Calu3 (cell line): ENCODE results near the gene C4B. TPM values are rescaled to one million over a fixed set of nuclear protein-coding genes. Genes with fewer than 3 reads are reported as not detected.
"Not testable (repeated sequence)": the region's sequence is repeated elsewhere in the genome, so short reads cannot be mapped to it uniquely, and the experiment has no call there.

Experiments used
- BruUV-seq: library from RNA; stranded (reverse); fragments of 400-500 nt; replicated peaks from 2 replicates; lab custom pipeline; 2021; lab: Mats Ljungman, UMichigan
- CTCF ChIA-PET: fragments of 300-600 bp; sonication (Branson Sonifier 250); formaldehyde crosslinking; loops from one replicate; lab custom pipeline; 2022; ENCODE audit warnings: antibody characterized with exemption; lab: Charles Lee
- DNase-seq: peaks from one replicate; pipeline ENCODE4 v3.0.0; 2022
- H3K27ac Mint-ChIP-seq: one replicate; pipeline ENCODE4 v1.8.0; 2022; ENCODE audit warnings: mixed read lengths; ENCODE audit not compliant: unreplicated experiment
- H3K27me3 Mint-ChIP-seq: one replicate; pipeline ENCODE4 v1.8.0; 2022; ENCODE audit warnings: mixed read lengths; ENCODE audit not compliant: unreplicated experiment
- H3K36me3 Mint-ChIP-seq: one replicate; pipeline ENCODE4 v1.8.0; 2022; ENCODE audit warnings: mild to moderate bottlenecking, moderate library complexity, mixed read lengths; ENCODE audit not compliant: insufficient read depth, unreplicated experiment
- H3K4me1 Mint-ChIP-seq: one replicate; pipeline ENCODE4 v1.8.0; 2022; ENCODE audit warnings: mild to moderate bottlenecking, low read depth, mixed read lengths; ENCODE audit not compliant: unreplicated experiment
- H3K4me3 Mint-ChIP-seq: one replicate; pipeline ENCODE4 v1.8.0; 2022; ENCODE audit warnings: mild to moderate bottlenecking, low read depth, moderate library complexity, mixed read lengths; ENCODE audit not compliant: unreplicated experiment
- H3K9me3 Mint-ChIP-seq: one replicate; pipeline ENCODE4 v1.8.0; 2022; ENCODE audit warnings: low read depth, mixed read lengths; ENCODE audit not compliant: unreplicated experiment
- intact Hi-C: fragments of 100-400 bp; cut with micrococcal nuclease; formaldehyde crosslinking; loops from one replicate; pipeline ENCODE4 v1.10.0; 2022; ENCODE audit not compliant: unreplicated experiment
- total RNA-seq: library from RNA; stranded (reverse); gene quantifications from 2 replicates; pipeline ENCODE4 v1.2.3, GENCODE V29; 2022

The C4B gene
- total RNA-seq, 1 experiment from 2014 or later, result 7.8 TPM

DNA sequence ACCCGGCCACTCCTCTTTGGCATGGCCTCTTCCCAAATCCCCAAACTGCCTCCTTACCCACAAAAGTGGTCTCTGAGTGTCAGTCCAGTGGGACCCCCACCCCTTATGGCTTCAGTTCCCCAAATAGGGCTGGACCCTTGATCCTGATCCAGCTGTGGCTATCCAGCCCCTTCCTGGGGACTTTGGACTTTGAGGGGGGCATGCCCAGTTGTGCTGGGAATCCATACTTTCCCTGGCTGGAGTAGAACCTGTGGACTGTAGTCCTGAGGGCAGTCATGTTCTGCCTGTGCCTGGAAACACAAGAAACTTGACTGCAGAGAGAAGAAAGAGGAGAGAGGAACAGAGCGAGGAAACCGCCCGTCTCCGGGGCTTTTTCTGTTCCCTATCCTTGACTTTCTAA, 22.5 kb downstream of the C4B start:
- H3K36me3 Mint-ChIP-seq, H3K4me3 Mint-ChIP-seq, CTCF ChIA-PET, H3K4me1 Mint-ChIP-seq, H3K27ac Mint-ChIP-seq, DNase-seq, BruUV-seq, H3K9me3 Mint-ChIP-seq, intact Hi-C loops: not testable (repeated sequence)
- H3K27me3 Mint-ChIP-seq, result peaks cover 13% of the 10 kb centered on the region

DNA sequence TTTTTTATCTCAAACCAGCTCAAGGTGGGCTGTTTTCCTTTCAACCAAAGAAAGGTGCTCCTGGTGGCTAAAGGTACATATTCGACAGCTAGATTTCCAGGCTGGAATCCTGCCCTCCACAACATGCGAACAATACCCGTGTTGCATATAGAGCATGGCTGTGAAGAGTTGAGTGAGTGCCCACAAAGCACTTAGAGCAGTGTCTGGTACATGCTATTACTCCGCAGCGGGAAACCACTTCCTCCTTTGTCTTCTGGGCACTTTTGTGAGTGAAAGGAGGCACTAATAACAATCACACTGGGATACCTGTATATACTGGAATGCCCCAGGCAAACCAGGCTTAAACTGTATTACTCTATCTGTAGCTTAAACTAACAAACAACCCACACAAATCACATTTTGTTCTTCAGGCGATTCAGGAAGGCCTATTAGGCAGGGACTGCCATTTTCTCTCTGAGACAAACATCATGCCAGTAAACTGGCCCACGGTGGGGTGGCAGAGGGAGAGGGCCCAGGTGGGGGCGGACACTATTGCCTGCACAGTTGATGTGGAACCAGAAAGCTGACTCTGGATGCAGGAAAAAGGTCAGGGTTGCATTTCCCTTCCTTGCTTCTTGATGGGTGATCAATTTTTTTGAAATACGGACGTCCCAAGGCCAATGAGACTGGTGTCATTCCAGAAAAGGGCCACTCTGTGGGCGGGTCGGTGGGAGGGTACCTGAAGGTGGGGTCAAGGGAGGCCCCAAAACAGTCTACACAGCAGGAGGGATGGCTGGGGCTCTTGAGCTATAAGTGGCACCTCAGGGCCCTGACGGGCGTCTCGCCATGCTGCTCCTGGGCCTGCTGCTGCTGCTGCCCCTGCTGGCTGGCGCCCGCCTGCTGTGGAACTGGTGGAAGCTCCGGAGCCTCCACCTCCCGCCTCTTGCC, 23.3 kb downstream of the C4B start, which contains the start of gene CYP21A2:
TSS of gene CYP21A2 (plus strand) at position 818 of the 927 bp plus-strand sequence. CDS start at position 826, 8 bp downstream.
- BruUV-seq, H3K4me1 Mint-ChIP-seq, H3K4me3 Mint-ChIP-seq, CTCF ChIA-PET, H3K36me3 Mint-ChIP-seq, DNase-seq, H3K27ac Mint-ChIP-seq, intact Hi-C loops, H3K9me3 Mint-ChIP-seq: not testable (repeated sequence)
- H3K27me3 Mint-ChIP-seq, result peaks cover 13% of the 10 kb centered on the region

- not testable (repeated sequence) for H3K4me1 Mint-ChIP-seq
These were observed 24.3 kb downstream of the C4B start for GRCh38 chr6:32038878-32039277.

DNA sequence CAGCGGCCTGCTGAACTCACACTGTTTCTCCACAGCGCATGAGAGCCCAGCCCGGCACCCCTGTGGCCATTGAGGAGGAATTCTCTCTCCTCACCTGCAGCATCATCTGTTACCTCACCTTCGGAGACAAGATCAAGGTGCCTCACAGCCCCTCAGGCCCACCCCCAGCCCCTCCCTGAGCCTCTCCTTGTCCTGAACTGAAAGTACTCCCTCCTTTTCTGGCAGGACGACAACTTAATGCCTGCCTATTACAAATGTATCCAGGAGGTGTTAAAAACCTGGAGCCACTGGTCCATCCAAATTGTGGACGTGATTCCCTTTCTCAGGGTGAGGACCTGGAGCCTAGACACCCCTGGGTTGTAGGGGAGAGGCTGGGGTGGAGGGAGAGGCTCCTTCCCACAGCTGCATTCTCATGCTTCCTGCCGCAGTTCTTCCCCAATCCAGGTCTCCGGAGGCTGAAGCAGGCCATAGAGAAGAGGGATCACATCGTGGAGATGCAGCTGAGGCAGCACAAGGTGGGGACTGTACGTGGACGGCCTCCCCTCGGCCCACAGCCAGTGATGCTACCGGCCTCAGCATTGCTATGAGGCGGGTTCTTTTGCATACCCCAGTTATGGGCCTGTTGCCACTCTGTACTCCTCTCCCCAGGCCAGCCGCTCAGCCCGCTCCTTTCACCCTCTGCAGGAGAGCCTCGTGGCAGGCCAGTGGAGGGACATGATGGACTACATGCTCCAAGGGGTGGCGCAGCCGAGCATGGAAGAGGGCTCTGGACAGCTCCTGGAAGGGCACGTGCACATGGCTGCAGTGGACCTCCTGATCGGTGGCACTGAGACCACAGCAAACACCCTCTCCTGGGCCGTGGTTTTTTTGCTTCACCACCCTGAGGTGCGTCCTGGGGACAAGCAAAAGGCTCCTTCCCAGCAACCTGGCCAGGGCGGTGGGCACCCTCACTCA, 25.0 kb downstream of the C4B start:
- H3K4me1 Mint-ChIP-seq, BruUV-seq, H3K9me3 Mint-ChIP-seq, H3K36me3 Mint-ChIP-seq, intact Hi-C loops, DNase-seq, H3K27ac Mint-ChIP-seq, CTCF ChIA-PET, H3K4me3 Mint-ChIP-seq: not testable (repeated sequence)
- H3K27me3 Mint-ChIP-seq, result peaks cover 13% of the 10 kb centered on the region

More at GRCh38 chr6:32038878-32039277, 24.3 kb downstream of the C4B start:
- intact Hi-C loops, CTCF ChIA-PET, H3K4me3 Mint-ChIP-seq, BruUV-seq, H3K36me3 Mint-ChIP-seq, H3K27ac Mint-ChIP-seq, H3K9me3 Mint-ChIP-seq, DNase-seq: not testable (repeated sequence)
- peaks cover 13% of the 10 kb centered on the region for H3K27me3 Mint-ChIP-seq

GRCh38 chr6:32040299-32041049, 25.9 kb downstream of the C4B start:
- H3K27me3 Mint-ChIP-seq, result peaks cover 13% of the 10 kb centered on the region
- DNase-seq, H3K27ac Mint-ChIP-seq, H3K36me3 Mint-ChIP-seq, BruUV-seq, H3K4me3 Mint-ChIP-seq, H3K9me3 Mint-ChIP-seq, H3K4me1 Mint-ChIP-seq, intact Hi-C loops, CTCF ChIA-PET: not testable (repeated sequence)

DNA sequence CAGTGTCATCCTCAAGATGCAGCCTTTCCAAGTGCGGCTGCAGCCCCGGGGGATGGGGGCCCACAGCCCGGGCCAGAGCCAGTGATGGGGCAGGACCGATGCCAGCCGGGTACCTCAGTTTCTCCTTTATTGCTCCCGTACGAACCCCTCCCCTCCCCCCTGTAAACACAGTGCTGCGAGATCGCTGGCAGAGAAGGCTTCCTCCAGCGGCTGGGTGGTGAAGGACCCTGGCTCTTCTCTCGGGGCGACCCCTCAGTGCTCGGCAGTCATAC, 26.4 kb downstream of the C4B start:
- H3K36me3 Mint-ChIP-seq, BruUV-seq, H3K9me3 Mint-ChIP-seq, intact Hi-C loops, H3K4me3 Mint-ChIP-seq, H3K4me1 Mint-ChIP-seq, H3K27ac Mint-ChIP-seq, DNase-seq, CTCF ChIA-PET: not testable (repeated sequence)
- peaks cover 13% of the 10 kb centered on the region for H3K27me3 Mint-ChIP-seq

- H3K4me3 Mint-ChIP-seq, H3K27ac Mint-ChIP-seq, BruUV-seq, DNase-seq, intact Hi-C loops, H3K36me3 Mint-ChIP-seq, CTCF ChIA-PET, H3K4me1 Mint-ChIP-seq, H3K9me3 Mint-ChIP-seq: not testable (repeated sequence)
- peaks cover 13% of the 10 kb centered on the region for H3K27me3 Mint-ChIP-seq
These were observed 26.8 kb downstream of the C4B start for GRCh38 chr6:32041385-32041784.

DNA sequence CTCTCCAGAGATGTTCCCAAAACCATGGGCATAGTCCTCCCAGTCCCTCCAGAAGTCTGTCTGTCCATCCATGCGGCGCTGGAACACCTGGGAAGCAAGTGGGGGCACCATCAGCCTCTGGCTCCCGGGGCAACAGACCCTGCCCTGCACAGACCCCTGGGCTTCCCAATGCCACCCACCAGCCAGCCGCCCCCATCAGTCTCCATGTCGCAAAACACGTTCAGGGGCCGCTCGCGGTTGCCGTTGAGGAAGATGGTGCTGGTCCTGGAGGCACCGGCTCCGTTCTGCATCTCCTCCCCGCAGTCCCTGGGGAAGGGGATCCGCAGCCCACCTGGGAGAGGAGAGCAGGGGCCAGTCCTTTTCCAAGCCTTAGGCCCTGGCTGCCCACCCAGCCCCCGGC, 27.7 kb downstream of the C4B start:
- intact Hi-C loops, H3K27ac Mint-ChIP-seq, H3K4me3 Mint-ChIP-seq, H3K36me3 Mint-ChIP-seq, CTCF ChIA-PET, BruUV-seq, H3K9me3 Mint-ChIP-seq, H3K4me1 Mint-ChIP-seq, H3K27me3 Mint-ChIP-seq, DNase-seq: not testable (repeated sequence)
